Limb (tissue), 2 donors: Measurements from ENCODE around the gene CPNE4.

ENCODE experiments used
- DNase-seq, 2 donors: peaks; one replicate each; pipeline ENCODE4 v3.0.0-alpha.2; 2016; ENCODE audit errors: extremely low spot score in 2 of 2

Gene CPNE4

GRCh38 chr3:131602011-131602779 lies 432.6 kb downstream of the CPNE4 start:
- DNase-seq = no peak

- no peak for DNase-seq
Measured at GRCh38 chr3:131597816-131598215, 437.0 kb downstream of the CPNE4 start.

GRCh38 chr3:131596884-131597283 lies 437.9 kb downstream of the CPNE4 start:
- no peak for DNase-seq

- DNase-seq = peak; percentile 17 to 57
Measured at GRCh38 chr3:131591394-131592014, 443.3 kb downstream of the CPNE4 start.

GRCh38 chr3:131586277-131586676 lies 448.5 kb downstream of the CPNE4 start:
- DNase-seq = no peak

- DNase-seq = no peak
Measured at GRCh38 chr3:131582438-131582837, 452.4 kb downstream of the CPNE4 start.

GRCh38 chr3:131568460-131568859 lies 466.4 kb downstream of the CPNE4 start:
- DNase-seq = no peak

- DNase-seq = no peak
Measured at GRCh38 chr3:131564812-131565211, 470.0 kb downstream of the CPNE4 start.

- peak in 1 of 2 donors; percentile 7 for DNase-seq
Measured at GRCh38 chr3:131561511-131561910, 473.3 kb downstream of the CPNE4 start.

GRCh38 chr3:131560795-131561194 lies 474.0 kb downstream of the CPNE4 start:
- DNase-seq = no peak

- no peak for DNase-seq
Measured at GRCh38 chr3:131555456-131555855, 479.4 kb downstream of the CPNE4 start.

GRCh38 chr3:131553495-131554247 lies 481.1 kb downstream of the CPNE4 start:
- no peak for DNase-seq

GRCh38 chr3:131551761-131552160 lies 483.1 kb downstream of the CPNE4 start:
- DNase-seq = no peak

- DNase-seq = no peak
Measured at GRCh38 chr3:131550562-131551465, 484.0 kb downstream of the CPNE4 start.

GRCh38 chr3:131549340-131549739 lies 485.5 kb downstream of the CPNE4 start:
- DNase-seq = no peak

- DNase-seq = no peak
Measured at GRCh38 chr3:131547585-131547984, 487.2 kb downstream of the CPNE4 start.

GRCh38 chr3:131546441-131546840 lies 488.4 kb downstream of the CPNE4 start:
- no peak for DNase-seq

- no peak for DNase-seq
Measured at GRCh38 chr3:131544557-131544956, 490.3 kb downstream of the CPNE4 start.

GRCh38 chr3:131543714-131544113 lies 491.1 kb downstream of the CPNE4 start:
- peak; percentile 1 to 44 for DNase-seq

GRCh38 chr3:131541288-131541687 lies 493.5 kb downstream of the CPNE4 start:
- DNase-seq = no peak

GRCh38 chr3:131540821-131541220 lies 494.0 kb downstream of the CPNE4 start:
- DNase-seq = no peak
